Naive thymus-derived CD4-positive, alpha-beta T cell (primary cell): ENCODE measurements around the gene DENND4B. TPM values are rescaled to one million over a fixed set of nuclear protein-coding genes. Genes with fewer than 3 reads are reported as not detected.
"Not testable (repeated sequence)": the region's sequence is repeated elsewhere in the genome, so short reads cannot be mapped to it uniquely, and the experiment has no call there.

Experiments
- ATAC-seq: fragments of 150-1000 bp; cut with Tn5 transposase; 2 replicates; pipeline ENCODE4 v1.10.0; 2021; ENCODE audit warnings: mild to moderate bottlenecking, moderate library complexity
- CTCF ChIA-PET: fragments of 350-600 bp; sonication (Branson Sonifier 250); formaldehyde crosslinking; loops from one replicate; lab custom pipeline; 2021; ENCODE audit warnings: antibody characterized with exemption; lab: Charles Lee
- POLR2A ChIA-PET: fragments of 350-600 bp; sonication (Branson Sonifier 250); formaldehyde crosslinking; loops from one replicate; lab custom pipeline; 2021; ENCODE audit warnings: antibody characterized with exemption, inconsistent platforms; lab: Charles Lee
- DNase-seq, 9 donors: peaks; one replicate each; pipeline versions ENCODE4 v3.0.0 to v3.0.0-alpha.2; 2020 to 2022; ENCODE audit warnings: mixed read lengths in 1 of 9
- H3K27ac ChIP-seq: one replicate; pipeline ENCODE4 v1.7.0; 2013; ENCODE audit warnings: mild to moderate bottlenecking, low read depth, low read length, moderate library complexity
- H3K27me3 ChIP-seq, 2 donors: one replicate each; pipeline ENCODE4 v1.7.0; 2013; ENCODE audit warnings: low read length in 2 of 2, mild to moderate bottlenecking in 2 of 2, moderate library complexity in 2 of 2; ENCODE audit not compliant: control insufficient read depth in 2 of 2, insufficient read depth in 2 of 2
- H3K36me3 ChIP-seq, 3 experiments: 1 replicate in 2 of 3; 2 replicates in 1 of 3; pipeline ENCODE4 v1.7.0; 2013; ENCODE audit warnings: low read length in 3 of 3, mild to moderate bottlenecking in 3 of 3, moderate library complexity in 1 of 3; ENCODE audit not compliant: insufficient read depth in 3 of 3, control insufficient read depth in 2 of 3
- H3K4me1 ChIP-seq, 2 donors: one replicate each; pipeline ENCODE4 v1.7.0; 2013; ENCODE audit warnings: low read length in 2 of 2, mild to moderate bottlenecking in 2 of 2, moderate library complexity in 1 of 2; ENCODE audit not compliant: control insufficient read depth in 2 of 2, insufficient read depth in 2 of 2
- H3K4me3 ChIP-seq: 2 replicates; pipeline ENCODE4 v1.7.0; 2013; ENCODE audit warnings: mild to moderate bottlenecking, low read length
- H3K9me3 ChIP-seq, 3 experiments: 1 replicate in 2 of 3; 2 replicates in 1 of 3; pipeline ENCODE4 v1.7.0; 2013; ENCODE audit warnings: low read length in 3 of 3; ENCODE audit not compliant: control insufficient read depth in 2 of 3
- H3K27ac Mint-ChIP-seq, 9 donors: one replicate each; pipeline ENCODE4 v1.8.0; 2020 to 2022; ENCODE audit warnings: mixed read lengths in 9 of 9, mild to moderate bottlenecking in 8 of 9, moderate library complexity in 5 of 9, inconsistent platforms in 2 of 9
- H3K27me3 Mint-ChIP-seq, 5 donors: one replicate each; pipeline ENCODE4 v1.8.0; 2021 to 2022; ENCODE audit warnings: mixed read lengths in 5 of 5, mild to moderate bottlenecking in 1 of 5
- H3K36me3 Mint-ChIP-seq, 5 donors: one replicate each; pipeline ENCODE4 v1.8.0; 2020 to 2022; ENCODE audit warnings: mixed read lengths in 5 of 5, mild to moderate bottlenecking in 3 of 5, inconsistent platforms in 1 of 5
- H3K4me1 Mint-ChIP-seq, 7 donors: one replicate each; pipeline ENCODE4 v1.8.0; 2020 to 2022; ENCODE audit warnings: mixed read lengths in 7 of 7, mild to moderate bottlenecking in 3 of 7, inconsistent platforms in 1 of 7
- H3K4me3 Mint-ChIP-seq, 10 donors: one replicate each; pipeline ENCODE4 v1.8.0; 2020 to 2022; ENCODE audit warnings: mild to moderate bottlenecking in 10 of 10, mixed read lengths in 10 of 10, moderate library complexity in 6 of 10, inconsistent platforms in 2 of 10
- H3K9me3 Mint-ChIP-seq, 11 donors: one replicate each; pipeline ENCODE4 v1.8.0; 2020 to 2022; ENCODE audit warnings: mixed read lengths in 11 of 11, mild to moderate bottlenecking in 4 of 11, inconsistent platforms in 1 of 11, moderate library complexity in 1 of 11
- intact Hi-C, 2 donors: fragments of 100-400 bp; cut with micrococcal nuclease; formaldehyde crosslinking; loops; one replicate each; pipeline ENCODE4 v1.15.1; 2023
- polyA plus RNA-seq, 2 donors: library from polyadenylated mRNA; unstranded; fragments of 300-500 nt; fragmentation: Illumina TruSeq; gene quantifications; one replicate each; pipeline ENCODE4 v1.2.3, GENCODE V29; 2021
- total RNA-seq, 6 experiments: library from RNA in 5 of 6; stranded (reverse) in 5 of 6; gene quantifications; 1 replicate in 5 of 6; 2 replicates in 1 of 6; pipeline ENCODE4 v1.2.3 and lab custom pipeline; 2021 to 2026

DENND4B gene
- total and polyA plus RNA-seq, 7 experiments from 2014 or later, result 12.5 to 223 (median 170) TPM

DNA sequence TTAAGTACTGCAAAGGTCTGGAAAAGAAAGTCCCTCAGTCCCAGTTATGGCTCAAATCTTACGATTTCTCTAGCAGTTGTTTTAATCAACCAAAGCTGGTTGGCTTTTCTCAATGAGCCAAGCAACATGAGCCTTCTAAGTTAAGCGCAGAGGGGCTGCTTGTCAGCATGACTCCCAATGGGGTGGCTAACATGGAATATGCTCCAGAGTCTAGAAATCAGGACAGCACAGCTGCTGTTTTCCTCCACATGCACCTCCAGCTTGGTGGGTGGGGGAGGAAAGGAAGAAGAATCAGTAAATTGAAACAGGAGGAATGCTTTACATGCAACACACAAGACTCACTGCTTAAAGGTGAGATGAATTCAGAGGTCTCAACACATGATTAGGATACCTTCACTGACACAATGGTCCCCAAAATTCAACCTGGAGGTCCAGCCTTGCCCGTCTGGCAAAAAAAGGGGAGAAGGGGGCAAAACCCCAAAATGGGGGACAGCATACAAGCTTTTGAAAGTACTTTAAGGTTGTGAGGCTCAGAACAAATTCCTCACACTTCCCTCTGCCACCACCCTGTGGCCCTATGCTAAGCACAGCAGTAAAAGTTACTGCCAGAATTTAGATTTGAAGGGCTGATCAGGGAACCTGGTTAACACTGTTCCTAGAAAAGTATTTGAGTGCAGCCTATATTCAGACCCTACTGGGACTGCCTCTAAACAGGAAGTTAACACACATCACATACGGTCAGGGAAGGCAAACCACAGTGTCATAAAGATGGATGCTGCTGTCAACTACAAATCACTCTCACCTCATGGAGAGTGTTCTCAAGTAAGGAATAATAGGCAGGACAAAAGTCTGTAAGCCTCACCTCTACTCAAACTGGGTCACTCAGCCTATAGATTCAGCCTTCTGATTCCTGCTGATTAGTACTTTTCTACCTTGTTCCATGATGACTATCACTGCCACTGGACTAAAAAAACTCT is 26.4 kb downstream of the DENND4B start:
- peaks cover 44 to 68% (median 61%) of the 10 kb centered on the region in 7 donors for H3K4me1 Mint-ChIP-seq
- Histone ChIP-seq H3K4me3 (peak overlapping the region; percentile 21), H3K9me3 (no peaks in the 10 kb centered on the region), H3K36me3 (peaks cover 0 to 10% (median 0%) of the 10 kb centered on the region in 3 experiments), H3K27ac (peak overlapping the region; percentile 80), H3K27me3 (no peaks in the 10 kb centered on the region), H3K4me1 (peaks cover 40 to 42% of the 10 kb centered on the region in 2 donors)
- ATAC-seq (no peak), DNase-seq (peak in 5 of 9 donors; percentile 21 to 36 (median 28))
- peaks cover 0 to 17% (median 5%) of the 10 kb centered on the region in 5 donors for H3K36me3 Mint-ChIP-seq
- POLR2A ChIA-PET, result interaction anchor here (0.5 to 8.8 kb wide), 11 partner anchors 13 to 259 kb away, joined by 3 to 122 read pairs (median 5); partner anchors contain the start of genes DENND4B, JTB and RPS27
- H3K9me3 Mint-ChIP-seq, result peaks cover 0 to 5% (median 0%) of the 10 kb centered on the region in 11 donors
- peak overlapping the region; percentile 83 to 96 (median 92) for H3K4me3 Mint-ChIP-seq
- CTCF ChIA-PET, result interaction anchor here (0.9 to 1.6 kb wide), 4 partner anchors 26 to 123 kb away, joined by 3 to 4 read pairs (median 3); no protein-coding TSS in a partner anchor
- intact Hi-C loops, result loop anchor here in 1 of 2 donors (1.0 to 5.0 kb wide), 3 partner anchors 33 to 288 kb away; partner anchors contain the start of gene CHTOP
- peak overlapping the region; percentile 79 to 99 (median 94) for H3K27ac Mint-ChIP-seq
- H3K27me3 Mint-ChIP-seq, result peaks cover 0 to 3% (median 0%) of the 10 kb centered on the region in 5 donors

DNA sequence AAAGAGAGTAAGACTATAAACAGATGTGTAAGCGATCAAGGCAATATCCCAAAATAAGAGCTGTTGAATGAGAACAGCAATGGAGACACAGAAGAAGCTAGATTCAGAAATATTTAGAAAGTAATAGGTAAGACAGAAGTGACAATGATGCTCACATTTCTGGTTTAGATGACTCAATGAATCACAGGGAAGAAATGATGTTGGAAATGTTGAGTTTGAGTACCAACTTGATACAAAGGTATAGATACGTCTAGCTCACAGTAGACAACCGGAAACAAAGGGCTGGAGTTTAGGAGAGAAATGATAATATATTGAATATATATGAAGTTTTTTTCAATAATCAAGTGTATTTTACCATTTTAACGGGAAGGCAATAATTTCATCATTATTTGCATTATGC is 30.2 kb downstream of the DENND4B start:
- POLR2A ChIA-PET, result interaction anchor here (0.6 kb wide), 1 partner anchor 47 kb away, joined by 3 read pairs; the partner anchor contains the start of gene SLC39A1
- peaks cover 29 to 31% of the 10 kb centered on the region in 2 donors for H3K4me1 ChIP-seq
- no peak for ATAC-seq
- no peak for DNase-seq
- H3K9me3 Mint-ChIP-seq, result no peaks in the 10 kb centered on the region
- no peaks in the 10 kb centered on the region for H3K9me3 ChIP-seq
- H3K27ac Mint-ChIP-seq, result peak overlapping the region in 2 of 9 donors; percentile 10 to 15
- H3K4me3 ChIP-seq, result no peak overlapping the region
- no peaks in the 10 kb centered on the region for H3K27me3 Mint-ChIP-seq
- CTCF ChIA-PET, result interaction anchor here (0.7 kb wide), 1 partner anchor 17 kb away, joined by 3 read pairs; no protein-coding TSS in a partner anchor
- H3K27ac ChIP-seq, result no peak overlapping the region
- H3K36me3 Mint-ChIP-seq, result peaks cover 0 to 15% (median 13%) of the 10 kb centered on the region in 5 donors
- H3K4me3 Mint-ChIP-seq, result peak overlapping the region in 2 of 10 donors; percentile 1 to 31
- H3K36me3 ChIP-seq, result peaks cover 0 to 7% (median 0%) of the 10 kb centered on the region in 3 experiments
- intact Hi-C loops, result no loop called here
- no peaks in the 10 kb centered on the region for H3K27me3 ChIP-seq
- H3K4me1 Mint-ChIP-seq, result peaks cover 45 to 79% (median 67%) of the 10 kb centered on the region in 7 donors

DNA sequence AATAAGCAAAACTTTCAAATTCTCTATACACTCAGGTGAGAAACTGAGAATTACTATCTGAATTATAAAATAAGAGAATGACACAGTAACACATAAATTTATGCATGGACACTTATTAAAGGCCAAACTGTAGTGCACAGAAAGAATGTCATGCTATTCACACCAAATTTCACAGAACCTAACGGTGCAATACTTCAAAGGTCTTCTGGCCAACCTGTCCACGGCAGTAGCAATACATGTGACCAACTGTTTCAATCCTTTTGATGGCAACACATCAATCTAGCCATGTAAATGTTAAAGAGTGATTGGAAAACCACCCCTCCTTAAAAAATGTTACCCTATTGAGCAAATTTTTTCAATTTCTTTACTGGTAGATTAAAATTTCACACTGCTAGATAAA is 34.2 kb downstream of the DENND4B start:
- Mint-ChIP-seq H3K9me3 (no peaks in the 10 kb centered on the region), H3K4me1 (peaks cover 17 to 50% (median 40%) of the 10 kb centered on the region in 7 donors), H3K27ac (peak overlapping the region in 4 of 9 donors; percentile 12 to 55 (median 48)), H3K27me3 (no peaks in the 10 kb centered on the region), H3K4me3 (peak overlapping the region in 7 of 10 donors; percentile 6 to 76 (median 39)), H3K36me3 (peaks cover under 1 to 22% (median 15%) of the 10 kb centered on the region in 5 donors)
- POLR2A ChIA-PET, result interaction anchor here (0.7 to 1.6 kb wide), 3 partner anchors 9 to 296 kb away, joined by 3 to 5 read pairs (median 4); partner anchors contain the start of gene GATAD2B
- Histone ChIP-seq H3K27ac (no peak overlapping the region), H3K36me3 (peaks cover 0 to 15% (median 0%) of the 10 kb centered on the region in 3 experiments), H3K9me3 (no peaks in the 10 kb centered on the region), H3K4me3 (no peak overlapping the region), H3K4me1 (no peaks in the 10 kb centered on the region), H3K27me3 (no peaks in the 10 kb centered on the region)
- DNase-seq (no peak), ATAC-seq (no peak)
- intact Hi-C loops, result loop anchor here in 1 of 2 donors (2.0 kb wide), 1 partner anchor 14 kb away; no protein-coding TSS in a partner anchor
- CTCF ChIA-PET, result no interaction called here

DNA sequence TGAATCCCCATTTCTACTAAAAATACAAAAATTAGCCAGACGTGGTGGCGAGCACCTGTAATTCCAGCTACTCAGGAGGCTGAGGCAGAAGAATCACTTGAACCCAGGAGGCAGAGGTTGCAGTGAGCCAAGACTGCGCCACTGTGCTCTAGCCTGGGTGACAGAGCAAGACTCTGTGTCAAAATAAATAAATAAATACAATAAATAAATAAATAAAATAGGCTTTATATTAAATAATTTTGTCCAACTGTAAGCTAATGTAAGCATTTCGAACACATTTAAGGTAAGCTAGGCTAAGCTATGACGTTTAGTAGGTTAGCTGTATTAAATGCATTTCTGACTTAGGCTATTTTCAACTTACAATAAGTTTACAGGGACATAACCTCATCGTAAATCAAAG is 36.0 kb downstream of the DENND4B start:
- ATAC-seq, result not testable (repeated sequence)

DNA sequence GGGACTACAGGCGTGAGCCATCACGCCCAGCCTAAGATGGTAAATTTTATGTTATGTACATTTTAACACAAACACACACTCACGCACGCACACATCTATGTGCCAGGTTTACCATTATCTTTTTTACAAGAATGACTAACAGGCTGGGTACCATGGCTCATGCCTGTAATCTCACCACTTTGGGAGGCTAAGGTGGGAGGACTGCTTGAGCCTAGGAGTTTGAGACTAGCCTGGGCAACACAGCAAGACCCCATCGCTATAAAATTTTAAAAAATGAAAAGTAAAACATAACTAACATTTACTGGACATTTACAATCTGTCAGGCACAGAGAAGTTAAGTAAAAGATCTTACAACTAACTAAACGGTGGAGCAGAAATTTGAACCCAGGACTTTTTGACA is 38.4 kb downstream of the DENND4B start:
- Mint-ChIP-seq H3K9me3 (no peaks in the 10 kb centered on the region), H3K27me3 (no peaks in the 10 kb centered on the region), H3K27ac (no peak overlapping the region), H3K4me1 (peaks cover 27 to 63% (median 41%) of the 10 kb centered on the region in 7 donors), H3K36me3 (peaks cover 4 to 21% (median 20%) of the 10 kb centered on the region in 5 donors), H3K4me3 (no peak overlapping the region)
- Histone ChIP-seq H3K9me3 (no peaks in the 10 kb centered on the region), H3K27ac (no peak overlapping the region), H3K27me3 (no peaks in the 10 kb centered on the region), H3K36me3 (peaks cover 0 to 16% (median 0%) of the 10 kb centered on the region in 3 experiments), H3K4me3 (no peak overlapping the region), H3K4me1 (no peaks in the 10 kb centered on the region)
- intact Hi-C loops, result no loop called here
- DNase-seq (no peak), ATAC-seq (no peak)
- ChIA-PET POLR2A (interaction anchor here (1.0 kb wide), 1 partner anchor 39 kb away, joined by 3 read pairs; the partner anchor contains the start of gene DENND4B), CTCF (interaction anchor here (0.6 kb wide), 1 partner anchor 30 kb away, joined by 3 read pairs; no protein-coding TSS in a partner anchor)

More for the DNA sequence above, 36.0 kb downstream of the DENND4B start:
- H3K4me3 ChIP-seq, CTCF ChIA-PET, DNase-seq, H3K9me3 Mint-ChIP-seq, H3K4me1 ChIP-seq, H3K27ac ChIP-seq, intact Hi-C loops, H3K27me3 ChIP-seq, H3K9me3 ChIP-seq, H3K27me3 Mint-ChIP-seq: not testable (repeated sequence)
- H3K4me3 Mint-ChIP-seq, result peak overlapping the region in 3 of 10 donors; percentile 7 to 57 (median 47)
- peaks cover 4 to 21% (median 20%) of the 10 kb centered on the region in 5 donors for H3K36me3 Mint-ChIP-seq
- peaks cover 0 to 11% (median 0%) of the 10 kb centered on the region in 3 experiments for H3K36me3 ChIP-seq
- peaks cover 20 to 56% (median 43%) of the 10 kb centered on the region in 7 donors for H3K4me1 Mint-ChIP-seq
- POLR2A ChIA-PET, result interaction anchor here (0.6 to 2.1 kb wide), 4 partner anchors 12 to 67 kb away, joined by 4 to 8 read pairs (median 6); partner anchors contain the start of genes GATAD2B and JTB
- peak overlapping the region in 1 of 9 donors; percentile 13 for H3K27ac Mint-ChIP-seq

DNA sequence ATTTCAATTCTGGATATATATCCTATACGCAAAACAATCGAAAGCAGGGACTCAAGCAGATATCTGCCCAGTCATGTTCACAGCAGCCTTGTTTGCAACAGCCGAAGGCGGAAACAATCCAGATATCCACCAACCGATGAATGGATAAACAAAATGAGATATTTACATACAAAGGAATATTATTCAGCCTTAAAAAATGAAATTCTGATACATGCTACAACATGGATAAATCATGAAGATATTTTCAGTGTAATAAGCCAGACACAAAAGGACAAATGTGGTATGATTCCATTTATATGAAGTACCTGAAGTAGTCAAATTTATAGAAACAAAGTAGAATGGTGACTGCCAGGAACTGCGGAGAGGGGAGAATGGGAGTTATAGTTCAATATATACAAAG is 39.4 kb downstream of the DENND4B start:
- Mint-ChIP-seq H3K4me3 (no peak overlapping the region), H3K27ac (peak overlapping the region in 3 of 9 donors; percentile 8 to 69 (median 58)), H3K27me3 (no peaks in the 10 kb centered on the region), H3K9me3 (no peaks in the 10 kb centered on the region), H3K36me3 (peaks cover 4 to 21% (median 17%) of the 10 kb centered on the region in 5 donors), H3K4me1 (peaks cover 24 to 64% (median 35%) of the 10 kb centered on the region in 7 donors)
- POLR2A ChIA-PET, result no interaction called here
- intact Hi-C loops, result no loop called here
- Histone ChIP-seq H3K36me3 (peaks cover 0 to 20% (median 0%) of the 10 kb centered on the region in 3 experiments), H3K4me1 (no peaks in the 10 kb centered on the region), H3K9me3 (no peaks in the 10 kb centered on the region), H3K27ac (no peak overlapping the region), H3K27me3 (no peaks in the 10 kb centered on the region), H3K4me3 (no peak overlapping the region)
- DNase-seq, result no peak
- CTCF ChIA-PET, result interaction anchor here (0.6 kb wide), 1 partner anchor 29 kb away, joined by 3 read pairs; no protein-coding TSS in a partner anchor
- ATAC-seq, result no peak
